PC-3 (cell line): ENCODE measurements around the gene C11orf21.

Source experiments
- EZH2 ChIP-seq: fragments of 300-600 bp; sonication (generic); IDR thresholded peaks from one replicate; pipeline ENCODE4 v1.6.1; 2017; ENCODE audit warnings: antibody characterized with exemption, mild to moderate bottlenecking, low read length; ENCODE audit not compliant: unreplicated experiment
- TF ChIP-seq, protein P1 (sequence below): fragments of 300-600 bp; sonication (generic); conservative IDR thresholded peaks from 2 replicates; pipeline ENCODE4 v1.5.1; 2017; ENCODE audit warnings: antibody characterized with exemption, low read depth, mild to moderate bottlenecking, low read length

DNA sequence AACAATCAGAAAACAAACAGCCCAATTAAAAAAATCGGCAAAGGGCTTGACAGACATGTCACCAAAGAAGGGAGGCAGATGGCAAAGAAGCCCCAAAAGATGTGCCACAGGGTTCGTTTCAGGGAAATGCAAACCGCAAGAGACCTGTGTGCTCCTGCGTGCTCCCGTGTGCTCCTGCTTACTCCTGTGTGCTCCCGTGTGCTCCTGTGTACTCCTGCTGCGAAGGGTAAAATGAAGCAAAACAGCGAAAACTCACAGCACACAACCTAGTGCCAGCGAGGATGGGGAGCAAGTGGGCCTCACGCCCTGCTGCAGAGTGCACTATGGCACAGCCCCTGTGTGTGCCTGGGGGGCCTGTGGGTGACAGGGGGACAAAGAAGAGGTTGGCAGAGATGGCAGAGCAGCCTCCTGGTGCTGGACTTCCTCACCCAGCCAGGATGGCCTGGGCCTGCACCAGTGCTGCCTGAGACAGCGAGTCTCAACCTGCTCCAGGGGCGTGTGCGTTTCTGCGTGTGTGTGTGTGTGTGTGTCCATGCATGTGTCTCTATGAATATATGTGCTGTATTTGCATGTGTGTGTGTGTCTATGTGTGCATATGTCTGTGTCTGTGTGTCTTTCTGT is 45.3 kb downstream of the C11orf21 start:
- TF ChIP-seq, protein P1, sequence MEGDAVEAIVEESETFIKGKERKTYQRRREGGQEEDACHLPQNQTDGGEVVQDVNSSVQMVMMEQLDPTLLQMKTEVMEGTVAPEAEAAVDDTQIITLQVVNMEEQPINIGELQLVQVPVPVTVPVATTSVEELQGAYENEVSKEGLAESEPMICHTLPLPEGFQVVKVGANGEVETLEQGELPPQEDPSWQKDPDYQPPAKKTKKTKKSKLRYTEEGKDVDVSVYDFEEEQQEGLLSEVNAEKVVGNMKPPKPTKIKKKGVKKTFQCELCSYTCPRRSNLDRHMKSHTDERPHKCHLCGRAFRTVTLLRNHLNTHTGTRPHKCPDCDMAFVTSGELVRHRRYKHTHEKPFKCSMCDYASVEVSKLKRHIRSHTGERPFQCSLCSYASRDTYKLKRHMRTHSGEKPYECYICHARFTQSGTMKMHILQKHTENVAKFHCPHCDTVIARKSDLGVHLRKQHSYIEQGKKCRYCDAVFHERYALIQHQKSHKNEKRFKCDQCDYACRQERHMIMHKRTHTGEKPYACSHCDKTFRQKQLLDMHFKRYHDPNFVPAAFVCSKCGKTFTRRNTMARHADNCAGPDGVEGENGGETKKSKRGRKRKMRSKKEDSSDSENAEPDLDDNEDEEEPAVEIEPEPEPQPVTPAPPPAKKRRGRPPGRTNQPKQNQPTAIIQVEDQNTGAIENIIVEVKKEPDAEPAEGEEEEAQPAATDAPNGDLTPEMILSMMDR: no peak
- no peak for TF ChIP-seq EZH2
